ENCODE results near the gene CAMK2B.

The CAMK2B gene

DNA sequence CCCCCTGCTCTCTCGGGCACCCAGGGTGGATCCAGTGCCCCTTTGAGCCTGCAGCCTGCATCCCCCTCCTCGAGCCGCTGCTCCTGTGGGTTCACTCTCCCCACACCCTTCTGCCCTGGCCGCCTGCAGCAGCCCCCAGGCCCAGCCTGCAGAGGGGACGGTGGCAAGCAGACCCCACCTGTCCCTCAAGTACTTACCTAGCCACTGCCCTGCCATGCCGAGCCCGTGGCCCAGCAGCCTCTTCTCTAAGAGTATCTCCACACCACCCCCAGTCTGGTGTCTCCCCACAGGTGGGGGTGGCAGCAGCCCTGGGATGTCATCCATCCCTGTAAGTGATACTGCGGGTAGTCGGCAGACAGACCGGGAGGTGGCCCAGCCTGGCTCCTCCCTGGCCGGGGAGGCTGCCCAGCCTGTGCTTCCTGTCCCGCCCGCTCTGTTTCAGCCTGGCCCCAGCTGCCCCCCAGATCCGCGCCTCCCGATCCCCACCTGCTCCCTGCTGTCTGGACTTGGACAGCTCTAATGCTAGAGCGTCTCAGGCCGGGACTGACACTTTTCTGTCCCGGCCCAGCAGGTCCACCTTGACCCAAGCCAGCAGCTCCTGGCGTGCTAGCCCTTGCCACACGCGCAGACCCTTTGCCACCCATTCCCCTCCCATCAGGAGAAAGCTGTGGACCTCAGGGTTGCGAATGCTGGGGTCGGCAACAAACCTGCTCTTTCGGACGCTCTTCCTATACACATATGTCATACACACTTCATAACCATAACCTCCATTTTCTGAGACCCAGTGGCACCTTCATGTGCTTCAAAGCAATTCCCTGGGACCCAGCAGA is 99.6 kb downstream of the CAMK2B start:
- DNase-seq = no peak

DNA sequence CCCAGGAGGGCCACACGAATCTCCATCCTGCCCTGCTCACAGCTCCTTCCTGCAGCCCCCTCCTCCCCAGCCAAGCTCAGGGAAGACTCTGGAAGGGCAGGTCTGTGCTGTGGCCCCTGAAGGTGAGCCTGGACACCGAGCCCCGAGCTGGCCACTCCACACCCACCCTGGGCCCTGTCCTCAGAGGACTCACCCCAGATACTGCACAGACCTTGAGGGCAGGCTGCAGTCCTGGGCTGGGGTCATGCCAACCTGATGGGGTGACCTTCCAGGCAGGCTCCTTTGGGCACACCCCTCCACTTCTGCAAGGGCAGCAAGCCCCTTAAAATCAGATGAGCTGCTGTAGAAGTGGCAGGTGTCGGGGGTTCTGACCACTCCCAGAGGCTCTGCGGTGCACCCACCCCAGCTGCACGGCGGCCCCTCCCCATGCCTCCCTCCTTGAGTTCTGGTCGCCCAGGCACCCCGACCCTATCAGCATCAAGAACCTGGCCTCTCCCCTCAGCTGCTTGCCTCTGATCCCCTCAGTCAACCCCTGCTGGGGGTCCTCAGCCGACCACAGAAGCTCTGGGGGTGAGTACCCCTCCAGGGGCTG is 100.3 kb downstream of the CAMK2B start:
- DNase-seq = no peak

DNA sequence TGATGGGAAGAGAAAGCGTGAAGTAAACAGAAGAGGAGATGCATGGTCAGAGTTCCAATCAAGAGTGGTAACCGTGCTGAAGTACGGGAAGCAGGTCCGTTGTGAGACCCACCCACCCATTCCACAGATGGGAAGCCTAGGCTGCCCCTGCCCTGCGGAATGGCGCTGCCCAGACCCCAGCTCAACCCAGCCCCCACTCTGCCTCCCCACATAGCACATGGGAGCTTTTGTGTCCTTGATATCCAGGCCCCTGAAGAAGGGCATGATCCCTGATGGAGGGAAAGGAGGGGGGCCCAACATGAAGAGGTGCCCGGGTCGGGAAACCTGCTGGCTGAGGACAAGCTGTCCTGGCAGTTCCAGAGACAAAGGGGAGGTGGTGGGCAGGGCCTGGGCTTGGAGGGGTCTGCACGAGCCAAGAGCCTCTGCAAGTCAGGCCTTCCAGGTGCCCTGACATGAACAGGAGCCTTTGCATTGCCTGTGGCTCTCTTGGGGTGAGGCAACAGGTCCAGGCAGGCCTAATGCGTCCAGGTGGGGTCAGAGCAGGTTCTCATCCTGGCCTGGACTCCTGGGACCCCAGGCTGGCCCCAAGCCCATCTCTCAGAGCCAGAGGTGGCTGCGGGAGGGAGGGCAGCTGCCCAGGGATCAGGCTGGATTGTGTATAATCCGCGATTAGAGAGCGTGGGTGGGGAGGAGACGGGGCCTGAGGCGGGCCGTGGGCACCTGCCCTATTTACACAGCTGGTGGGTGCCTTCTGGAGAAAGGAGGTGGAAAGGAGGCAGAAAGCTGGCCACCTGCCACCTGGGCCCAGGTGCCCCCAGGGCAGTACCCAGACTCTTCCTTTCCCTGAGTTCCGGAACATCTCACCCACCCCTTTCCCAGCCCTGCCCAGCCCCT is 101.1 kb downstream of the CAMK2B start:
- DNase-seq = no peak

DNA sequence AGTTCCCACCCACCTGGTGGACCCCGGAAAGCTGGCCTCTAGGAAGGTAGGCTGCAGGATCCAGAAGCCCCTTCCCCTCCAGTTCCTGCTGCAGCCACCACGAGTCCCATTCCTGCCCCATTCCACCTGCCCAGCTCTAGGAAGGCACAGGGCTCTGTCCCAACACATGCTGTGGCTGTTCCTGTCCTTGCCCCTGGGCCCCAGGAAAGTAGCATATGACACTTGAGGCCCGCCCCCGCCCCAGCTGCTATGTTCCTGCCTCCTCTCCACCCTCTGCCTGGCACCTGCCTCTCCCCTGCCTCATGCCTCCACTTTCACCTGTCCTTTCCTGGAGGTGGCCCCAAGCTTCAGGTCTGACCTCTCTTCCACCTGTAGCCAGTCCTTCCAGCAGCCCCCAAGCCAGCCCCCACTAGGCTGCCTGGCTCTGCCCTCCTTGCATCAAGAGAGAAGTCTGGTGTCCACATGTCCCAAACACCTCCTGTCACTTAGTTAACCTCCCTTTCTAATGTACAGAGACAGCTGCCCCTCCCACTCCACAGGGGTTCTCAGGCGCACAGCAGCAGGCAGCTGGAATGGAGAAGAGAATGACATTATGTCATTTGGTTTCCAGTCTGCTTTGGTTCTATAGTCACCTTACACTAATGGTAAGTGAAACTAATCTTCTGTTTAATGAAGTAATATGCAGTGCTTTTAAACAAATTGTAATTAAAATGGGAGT is 101.9 kb downstream of the CAMK2B start:
- peak; percentile 10 for DNase-seq

DNA sequence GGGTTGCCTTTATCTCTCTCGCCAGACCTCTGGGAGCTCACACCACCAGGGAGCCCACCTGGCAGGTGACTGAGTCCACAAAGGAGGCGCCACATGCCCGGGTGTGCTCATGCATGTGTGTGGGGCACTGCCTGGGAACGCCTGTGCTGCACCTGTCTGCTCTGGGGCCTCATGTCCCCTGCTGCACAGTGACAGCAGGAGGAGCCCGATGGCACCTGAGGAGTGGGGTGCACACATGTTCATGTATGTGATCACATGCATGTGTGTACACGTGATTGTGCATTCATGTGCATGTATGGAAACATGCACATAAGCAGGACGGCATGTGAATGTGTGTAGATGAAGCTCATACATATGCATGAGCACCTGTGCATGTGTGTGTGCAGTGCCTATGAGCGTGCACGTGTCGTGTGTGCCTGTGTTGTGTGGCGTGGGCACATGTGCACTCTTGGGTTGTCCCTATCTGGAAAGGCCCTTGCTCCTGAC is 102.6 kb downstream of the CAMK2B start:
- no peak for DNase-seq

DNA sequence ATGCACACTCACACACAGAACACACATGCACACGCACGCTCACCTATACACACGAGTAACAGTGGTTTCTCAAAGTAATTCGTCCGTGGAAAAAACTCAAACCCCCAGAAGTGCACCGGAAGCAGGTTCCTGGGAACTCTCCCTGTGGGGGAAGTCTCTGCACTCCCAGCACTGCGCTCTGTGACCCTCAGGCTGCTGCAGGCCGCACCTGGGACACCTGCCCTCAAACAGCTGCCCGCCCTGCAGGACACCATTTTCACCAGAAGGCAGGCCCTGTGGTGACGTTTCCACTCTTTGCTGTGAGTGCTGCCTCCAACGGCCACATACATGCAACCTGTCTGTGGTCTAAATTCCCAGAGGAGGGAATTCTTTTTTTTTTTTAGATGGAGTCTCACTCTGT is 103.3 kb downstream of the CAMK2B start:
- DNase-seq = no peak

DNA sequence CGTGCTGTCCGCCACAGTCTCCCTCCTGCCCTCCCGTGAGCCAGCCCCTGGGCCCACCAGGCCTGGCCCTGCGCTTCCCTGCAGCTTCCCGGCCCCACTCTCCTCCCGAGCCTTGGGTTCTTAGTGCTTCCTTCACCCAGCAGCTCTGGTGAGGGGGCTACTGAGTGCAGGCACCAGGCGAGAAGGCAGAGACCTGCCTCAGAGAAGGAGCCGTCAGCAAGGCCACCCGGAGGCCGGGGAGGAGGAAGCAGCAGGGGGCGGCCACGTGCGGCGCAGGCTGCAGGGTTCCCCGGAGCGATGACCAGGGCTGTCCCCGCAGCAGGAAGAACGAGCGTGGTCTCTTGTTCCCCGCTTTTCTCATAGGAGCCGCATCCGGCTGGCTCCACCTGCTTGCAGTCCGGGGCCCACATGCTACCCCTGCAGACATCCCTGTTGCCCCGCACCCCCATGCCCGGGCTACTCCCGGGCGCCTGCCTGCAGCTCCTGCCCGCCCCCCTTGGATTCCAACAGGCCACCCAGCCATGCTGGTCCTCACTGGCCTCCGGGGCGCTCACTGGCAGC is 104.1 kb downstream of the CAMK2B start:
- DNase-seq = no peak

DNA sequence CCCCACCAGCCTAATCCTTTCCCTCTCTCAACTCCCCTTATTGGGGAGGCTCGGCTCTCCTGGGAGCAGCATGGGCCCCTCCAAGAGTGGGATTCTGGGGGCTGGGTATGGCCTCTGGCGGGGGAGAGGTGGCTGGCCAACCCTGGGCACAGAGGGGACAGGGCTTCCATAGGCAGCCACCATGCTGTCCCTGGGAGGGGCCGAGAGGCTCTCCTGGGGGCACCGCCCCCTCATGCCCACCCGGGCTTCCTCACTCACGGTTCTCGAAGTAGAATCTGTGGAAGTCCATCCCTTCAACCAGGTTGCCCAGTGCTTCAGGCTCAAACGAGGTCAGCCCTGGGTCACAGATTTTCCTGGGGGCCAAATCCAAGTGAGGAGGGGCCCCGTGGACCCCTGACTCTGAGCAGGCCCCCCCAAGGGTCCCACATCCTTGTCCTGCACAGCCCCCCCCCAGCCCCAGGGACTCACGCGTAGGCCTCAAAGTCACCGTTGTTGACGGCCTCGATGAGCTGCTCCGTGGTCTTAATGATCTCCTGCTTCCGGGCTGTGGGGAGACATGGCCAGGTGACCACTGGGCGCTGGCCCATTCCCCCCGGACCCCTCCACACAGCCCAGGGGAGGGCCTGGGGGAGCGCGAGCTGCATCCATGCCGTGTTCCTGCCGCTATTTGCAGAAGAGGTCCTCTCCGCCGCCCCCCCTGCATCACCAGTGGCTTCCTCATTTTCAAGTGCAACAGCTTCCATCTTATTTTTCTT is 104.9 kb downstream of the CAMK2B start:
- DNase-seq = no peak

DNA sequence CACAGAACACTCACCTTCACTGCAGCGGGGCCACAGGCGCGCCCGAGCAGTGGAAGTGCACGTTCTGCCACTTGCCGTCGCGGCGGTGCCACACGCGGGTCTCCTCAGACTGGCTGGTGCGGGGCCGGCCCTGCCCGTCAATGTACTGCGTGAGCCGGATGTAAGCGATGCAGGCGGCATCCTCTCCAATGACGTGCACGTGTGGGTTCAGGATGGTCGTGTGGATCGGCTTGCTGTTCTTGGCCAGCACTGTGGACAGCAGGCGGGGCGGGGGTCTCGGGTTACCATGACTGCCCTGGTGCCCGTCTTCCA is 105.4 kb downstream of the CAMK2B start:
- no peak for DNase-seq

DNA sequence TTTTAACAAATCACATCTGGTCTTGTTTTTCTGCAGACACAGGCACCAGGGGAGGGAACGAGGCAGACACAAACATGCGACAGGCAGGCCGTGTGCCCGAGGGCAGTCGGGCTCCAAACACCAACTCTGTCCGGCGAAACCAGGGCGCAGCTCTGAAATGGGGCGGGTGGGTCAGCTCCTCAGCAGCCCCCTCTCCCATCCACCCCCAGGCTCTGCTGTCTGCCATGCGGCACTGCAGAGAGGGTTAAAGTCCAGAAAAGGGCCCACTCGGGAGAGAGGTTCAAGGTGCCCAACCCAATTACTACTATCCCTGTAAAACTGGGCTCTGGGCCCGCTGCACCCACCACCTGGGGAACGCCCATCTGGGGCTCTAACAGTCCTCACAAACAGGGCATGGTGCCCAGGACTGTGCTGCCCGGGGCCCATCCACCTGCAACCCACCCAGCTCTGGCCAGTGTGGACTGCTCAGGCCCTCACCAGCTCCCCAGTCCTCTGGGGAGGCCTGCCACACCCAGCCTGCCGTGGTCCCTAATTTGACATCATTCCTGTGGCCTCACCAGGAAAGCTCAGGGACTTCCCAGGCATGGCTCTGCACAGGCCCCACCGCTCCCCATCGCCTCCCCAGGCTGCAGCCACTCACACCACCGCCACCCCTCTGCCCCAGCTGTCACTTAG is 105.9 kb downstream of the CAMK2B start:
- no peak for DNase-seq

DNA sequence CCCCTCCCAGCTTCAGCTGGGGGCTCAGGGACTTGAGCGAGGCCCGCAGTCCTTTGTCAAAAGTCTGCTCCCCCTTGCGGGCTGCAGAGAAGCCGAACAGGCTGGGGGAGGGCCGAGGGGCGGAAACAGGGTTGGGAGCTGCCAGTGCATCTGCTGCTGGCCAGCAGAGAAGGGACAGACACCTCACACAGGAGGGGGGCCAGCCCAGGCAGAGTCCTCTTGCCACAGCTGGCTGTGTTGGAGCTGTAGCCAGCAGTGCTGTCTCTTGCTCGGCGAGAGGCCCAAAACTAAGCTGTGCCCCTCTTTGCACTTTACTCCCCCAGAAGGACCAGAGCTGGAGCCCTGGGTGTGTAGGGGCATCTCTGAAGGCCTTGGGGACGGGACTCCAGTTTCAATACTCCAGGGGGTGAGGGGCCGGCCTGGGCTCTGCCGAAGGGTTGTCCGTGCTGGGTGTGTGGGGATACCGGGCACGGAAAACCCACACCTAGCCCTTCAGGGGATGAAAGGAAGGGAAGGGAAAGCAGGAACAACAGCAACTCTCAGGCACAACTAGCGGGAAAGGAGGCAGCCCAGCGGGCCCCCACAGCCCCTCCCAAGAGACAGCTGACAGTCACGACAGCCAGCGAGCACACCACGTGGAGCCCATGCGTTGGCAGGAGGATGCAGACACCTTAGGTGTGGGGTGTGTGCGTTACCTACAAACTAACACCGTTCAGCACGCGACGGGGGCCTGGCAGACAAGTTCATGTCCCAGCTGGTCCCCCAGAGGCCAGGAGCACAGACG is 106.8 kb downstream of the CAMK2B start:
- DNase-seq = no peak

DNA sequence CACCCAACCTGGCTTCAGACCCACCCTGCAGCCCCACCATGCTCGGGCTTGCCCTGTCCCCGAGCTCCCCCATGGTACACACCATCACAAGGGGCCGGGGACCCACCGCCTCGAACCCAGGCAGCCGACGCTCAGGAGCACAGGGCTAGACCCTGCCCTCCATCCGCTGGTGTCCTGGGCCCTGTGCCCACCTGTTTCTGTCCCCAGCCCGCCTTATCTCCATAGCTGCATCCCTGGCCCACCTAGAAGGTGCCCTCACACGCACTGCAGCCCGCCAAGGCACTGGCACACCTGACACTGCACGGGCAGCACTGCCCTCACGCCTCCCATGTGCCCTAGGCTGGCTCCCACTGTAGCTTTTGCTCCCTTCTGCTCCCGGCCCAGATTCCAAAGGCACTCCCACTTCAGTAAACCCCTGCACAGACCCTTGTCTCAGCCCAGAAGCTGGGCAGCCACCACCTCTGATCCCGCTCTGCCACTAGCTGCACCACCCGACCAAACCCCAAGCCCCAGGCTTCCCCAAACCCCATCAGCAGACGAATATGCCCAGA is 107.5 kb downstream of the CAMK2B start:
- DNase-seq = no peak

DNA sequence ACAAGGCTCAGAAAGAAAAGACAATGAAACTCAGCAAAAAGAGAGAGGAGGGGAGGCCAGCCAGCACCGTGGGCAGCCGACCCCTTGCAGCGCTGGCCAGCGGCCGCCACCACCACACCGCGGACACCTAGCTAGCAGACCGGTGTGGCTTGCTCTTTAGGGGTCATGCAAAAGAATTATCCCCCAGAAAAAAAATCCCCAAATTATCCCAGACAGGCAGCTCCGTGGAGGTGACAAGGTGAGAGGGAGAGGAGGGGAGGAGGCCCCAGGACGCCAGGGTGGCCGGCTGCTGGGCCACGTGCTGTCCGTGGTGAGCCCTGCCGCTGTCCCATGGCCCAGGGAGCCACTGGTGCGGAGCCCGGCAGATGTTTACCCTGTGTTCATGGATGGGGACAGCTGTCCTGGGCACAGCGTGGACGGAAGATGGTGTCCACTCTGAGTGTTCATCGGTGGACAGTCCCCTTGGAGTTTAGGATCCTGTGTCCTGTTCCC is 108.1 kb downstream of the CAMK2B start:
- no peak for DNase-seq

DNA sequence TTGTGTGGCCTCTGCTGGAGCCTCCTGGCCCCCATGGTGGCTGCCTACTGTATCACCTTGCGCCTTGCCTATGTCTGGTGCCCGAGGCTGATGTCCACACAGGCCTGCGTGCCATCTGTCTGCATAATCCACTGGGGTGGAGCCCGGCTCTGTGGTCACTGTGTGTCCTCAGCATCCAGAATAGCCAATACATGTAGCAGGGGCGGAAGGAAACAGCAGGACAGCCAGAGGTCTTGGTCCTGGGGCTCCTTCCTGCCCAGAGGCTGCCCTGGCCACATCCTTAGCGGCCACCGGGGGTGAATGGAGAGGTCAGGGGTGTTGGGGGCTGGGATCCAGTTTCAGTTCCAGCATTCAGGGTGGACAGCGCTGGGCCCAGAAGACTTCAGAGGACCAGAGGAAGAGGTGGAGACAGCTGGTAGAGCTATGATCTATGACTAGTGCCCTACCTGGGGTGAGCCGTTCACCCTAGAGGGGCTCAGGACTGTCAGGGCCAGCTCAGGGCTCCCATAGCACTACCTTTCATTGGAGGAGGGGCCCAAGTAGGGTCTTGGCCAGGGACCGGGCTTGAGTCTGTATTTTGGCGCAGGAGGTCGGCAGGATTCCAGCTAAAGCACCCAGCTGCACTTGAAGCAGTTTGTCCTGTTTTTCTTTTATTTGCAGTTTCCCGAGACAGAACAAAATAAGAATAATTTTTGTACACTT is 108.7 kb downstream of the CAMK2B start:
- DNase-seq = no peak

DNA sequence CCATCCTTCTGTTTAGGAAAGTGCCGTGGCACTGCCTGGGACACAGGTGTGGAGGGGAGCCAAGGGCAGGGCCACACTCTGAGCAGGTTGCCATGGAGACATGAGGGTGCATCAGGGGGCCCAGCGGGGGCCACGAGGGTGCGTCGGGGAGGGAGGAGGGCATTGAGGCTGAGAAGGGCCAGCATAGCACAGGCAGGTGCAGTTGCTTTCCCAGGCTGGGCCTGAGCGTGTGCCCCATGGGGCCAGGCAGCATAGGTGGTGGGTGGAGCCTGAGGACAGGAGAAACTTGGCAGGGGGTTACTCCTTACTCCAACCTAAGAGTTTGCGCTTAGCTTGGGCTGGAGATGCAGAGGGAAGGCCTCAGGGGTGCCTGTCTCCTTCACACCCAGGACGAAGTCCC is 109.4 kb downstream of the CAMK2B start:
- DNase-seq = no peak

DNA sequence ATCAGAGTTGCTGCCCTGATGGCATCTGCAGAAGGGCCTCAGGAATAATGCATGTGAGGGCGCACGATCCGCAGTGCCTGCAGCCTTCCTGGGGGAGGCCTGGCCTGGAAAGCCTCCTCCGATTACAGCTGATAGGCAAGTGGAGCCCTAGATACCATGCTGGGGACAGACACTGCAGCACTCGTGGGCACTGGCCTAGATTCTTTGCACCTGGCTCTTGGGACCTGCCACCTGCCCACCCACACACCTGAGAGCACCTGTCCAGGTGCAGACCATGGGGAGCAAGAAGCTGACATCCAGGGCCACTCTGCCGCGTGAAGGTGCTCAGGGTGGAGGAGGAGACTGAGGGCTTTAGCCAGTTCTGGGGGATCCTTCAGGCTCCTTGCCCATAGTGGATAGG is 109.9 kb downstream of the CAMK2B start:
- no peak for DNase-seq

DNA sequence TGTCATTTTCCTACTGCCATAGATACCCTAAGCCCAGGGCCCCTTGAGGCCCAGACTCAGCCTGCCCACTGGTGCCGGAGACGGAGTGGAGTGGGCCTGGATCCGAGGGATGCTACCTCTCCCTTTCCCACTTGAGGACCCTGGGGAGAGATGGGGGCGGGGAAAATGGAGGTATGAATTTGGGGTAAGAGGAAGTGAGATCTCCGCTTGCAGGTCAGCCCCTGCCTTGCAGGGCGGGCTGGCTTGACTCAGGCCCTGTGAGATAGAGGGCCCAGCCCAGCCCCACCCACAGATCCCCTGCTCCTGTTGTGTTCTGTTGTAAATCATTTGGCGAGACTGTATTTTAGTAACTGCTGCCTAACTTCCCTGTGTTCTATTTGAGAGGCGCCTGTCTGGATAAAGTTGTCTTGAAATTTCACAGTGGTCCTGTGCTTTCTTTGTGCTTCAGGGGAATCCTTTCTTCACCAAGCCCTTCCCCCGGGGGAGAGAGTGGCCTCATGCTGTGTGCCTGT is 111.5 kb downstream of the CAMK2B start:
- DNase-seq = no peak

DNA sequence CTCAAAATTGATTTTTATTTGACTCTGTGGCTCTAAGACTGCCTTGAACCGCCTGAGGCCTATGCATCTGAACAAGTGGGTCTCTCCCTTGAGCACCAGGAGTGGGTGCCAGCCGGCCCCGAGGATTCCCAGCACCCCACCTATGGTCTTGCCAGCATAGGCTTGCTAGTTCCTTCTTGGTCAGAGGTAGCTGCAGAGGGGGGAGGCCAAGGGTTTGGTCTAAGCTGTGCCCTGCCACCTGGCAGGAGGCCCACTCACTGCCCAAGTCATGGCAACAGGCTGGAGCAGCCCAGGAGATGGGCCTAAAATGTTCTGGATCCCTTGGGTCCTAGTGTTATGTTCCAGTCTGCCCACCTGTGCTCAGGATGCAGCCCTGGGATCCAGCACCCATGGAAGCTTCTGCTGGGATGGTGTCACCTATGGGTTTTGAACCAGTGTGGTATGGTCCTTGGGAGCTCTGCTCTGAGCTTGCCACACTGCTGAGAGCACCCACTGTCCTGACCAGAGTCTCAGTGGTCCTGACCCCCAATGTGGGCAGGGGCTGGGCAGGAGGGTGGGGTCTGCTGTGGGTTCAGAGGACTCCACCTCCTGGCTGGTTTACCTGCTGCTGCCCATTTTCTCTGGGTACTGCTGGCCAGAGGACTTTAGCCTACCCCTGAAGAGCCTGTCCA is 112.1 kb downstream of the CAMK2B start:
- no peak for DNase-seq

Data from NCI-H1694 treated with DMSO at 0.1 percent for 48 hours (cell line).